CD4-positive, alpha-beta T cell treated with Interleukin-2 at 100 ng/mL for 4 hours (primary cell): ENCODE results near the gene HGD.
"Not testable (repeated sequence)": the region's sequence is repeated elsewhere in the genome, so short reads cannot be mapped to it uniquely, and the experiment has no call there.

Experiments
- DNase-seq: peaks from one replicate; pipeline ENCODE4 v3.0.0-alpha.2; 2020; ENCODE audit warnings: low spot score

HGD gene

DNA sequence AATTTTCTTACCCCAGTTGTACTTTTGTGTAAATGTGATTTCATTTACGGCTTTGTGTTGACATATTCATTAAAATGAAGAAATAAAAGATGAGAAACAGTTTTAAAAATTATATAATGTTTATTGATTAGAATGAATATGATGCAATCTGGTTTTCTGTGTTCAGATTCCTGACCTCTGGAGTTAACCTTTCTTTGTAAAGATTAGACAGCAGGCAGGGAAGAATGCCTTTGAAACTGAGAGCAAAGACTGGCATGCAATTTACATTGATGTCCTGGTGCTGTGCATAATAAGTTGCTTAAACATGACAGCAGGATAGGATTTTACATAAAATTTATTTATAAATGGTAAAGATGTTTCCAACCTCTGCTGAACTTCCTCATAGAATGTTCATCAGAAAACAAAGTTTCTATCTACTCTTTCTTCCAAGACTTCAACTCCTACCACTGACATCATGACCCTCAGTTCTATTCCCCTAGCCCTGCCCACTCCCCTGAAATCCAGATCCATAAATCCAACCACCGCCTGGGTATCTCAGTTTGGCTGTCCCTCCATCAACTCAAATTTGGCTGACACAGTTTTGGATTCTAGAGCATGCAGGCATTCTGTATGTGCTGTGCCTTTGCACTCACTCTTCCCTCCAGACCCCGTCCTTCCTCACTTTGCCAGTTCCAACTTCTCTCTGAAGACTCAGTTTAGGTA is 1.7 kb downstream of the HGD start:
- DNase-seq: no peak

DNA sequence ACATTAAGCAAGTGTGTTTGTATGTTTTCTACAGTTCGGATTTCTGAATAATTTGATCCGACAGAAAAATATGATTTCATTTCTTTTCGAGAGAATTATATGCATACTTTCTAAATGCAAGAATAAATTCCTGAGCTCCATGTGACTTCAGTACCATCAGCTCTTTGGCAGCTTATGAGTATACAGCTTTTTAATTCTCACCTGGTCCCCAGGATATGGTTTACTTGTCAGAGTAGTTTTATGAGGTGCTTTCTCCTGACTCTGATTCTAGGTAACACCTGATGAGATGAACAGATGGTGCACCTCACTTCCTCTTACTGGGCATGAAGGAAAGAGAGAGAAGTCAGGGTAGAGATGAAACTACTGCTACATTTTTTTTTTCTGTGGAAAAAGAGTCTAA is 3.1 kb downstream of the HGD start:
- no peak for DNase-seq

DNA sequence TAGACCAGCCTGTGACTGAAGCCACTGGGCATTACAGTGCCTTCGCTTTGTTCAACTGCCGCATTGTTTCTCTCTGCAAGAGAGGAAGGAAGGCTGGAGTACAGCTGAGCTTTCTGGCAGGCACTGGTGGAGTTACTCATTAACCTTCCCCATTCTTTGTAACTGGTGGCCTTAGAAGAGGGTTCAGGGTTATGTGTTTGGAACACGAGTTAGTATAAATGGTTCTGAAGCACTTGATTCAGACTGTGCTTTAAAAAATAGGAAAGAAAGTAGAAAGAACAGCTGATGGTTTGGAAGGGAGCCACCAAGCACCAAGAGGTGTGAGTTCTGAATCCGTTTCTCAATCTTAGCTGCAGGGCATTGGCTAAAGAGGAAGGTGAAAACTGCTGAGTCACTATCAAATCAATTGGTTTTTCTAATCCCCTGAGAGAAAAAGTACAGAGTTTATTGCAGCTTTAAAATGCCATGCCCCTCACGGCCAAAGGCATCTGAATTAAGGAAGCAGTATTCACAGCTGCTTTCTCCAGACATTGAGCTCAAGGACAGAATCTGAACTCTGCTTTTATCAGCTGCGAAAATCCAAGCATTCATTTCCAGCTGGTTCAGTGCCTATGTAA is 3.6 kb downstream of the HGD start:
- no peak for DNase-seq

DNA sequence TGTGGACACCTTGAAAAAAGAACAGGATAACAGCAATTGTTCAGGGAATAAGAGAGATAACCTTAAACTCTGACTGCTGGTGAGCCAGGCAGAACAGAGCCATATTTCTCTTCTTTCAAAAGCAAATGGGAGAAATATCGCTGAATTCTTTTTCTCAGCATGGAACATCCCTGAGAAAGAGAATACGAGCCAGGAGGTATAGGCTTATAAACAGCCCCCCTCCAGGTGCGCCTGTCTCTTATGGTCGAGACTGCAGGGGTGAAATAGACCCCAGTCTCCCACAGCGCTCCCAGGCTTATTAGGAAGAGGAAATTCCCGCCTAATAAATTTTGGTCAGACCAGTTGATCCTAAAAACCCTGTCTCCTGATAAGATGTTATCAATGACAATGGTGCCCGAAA is 4.8 kb downstream of the HGD start:
- DNase-seq: not testable (repeated sequence)

DNA sequence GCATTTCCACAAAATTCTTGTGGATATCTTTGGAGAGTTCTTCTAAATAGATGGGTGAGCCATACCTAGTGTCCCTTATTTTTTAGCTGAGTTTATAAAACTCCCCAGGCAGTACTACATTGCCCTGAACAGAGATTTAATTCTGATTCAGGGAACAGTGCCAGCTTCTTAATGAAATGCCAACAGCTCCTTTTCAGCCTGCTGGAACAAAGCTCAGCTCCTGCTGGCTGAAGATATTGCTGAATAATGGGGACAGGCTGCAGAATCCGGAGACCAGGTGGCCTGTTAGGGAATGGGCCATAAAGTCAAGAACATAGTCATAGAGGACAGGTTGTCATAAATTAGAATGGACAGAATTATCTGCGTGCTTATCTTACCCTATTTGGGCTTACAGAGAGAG is 8.9 kb downstream of the HGD start:
- DNase-seq: no peak

DNA sequence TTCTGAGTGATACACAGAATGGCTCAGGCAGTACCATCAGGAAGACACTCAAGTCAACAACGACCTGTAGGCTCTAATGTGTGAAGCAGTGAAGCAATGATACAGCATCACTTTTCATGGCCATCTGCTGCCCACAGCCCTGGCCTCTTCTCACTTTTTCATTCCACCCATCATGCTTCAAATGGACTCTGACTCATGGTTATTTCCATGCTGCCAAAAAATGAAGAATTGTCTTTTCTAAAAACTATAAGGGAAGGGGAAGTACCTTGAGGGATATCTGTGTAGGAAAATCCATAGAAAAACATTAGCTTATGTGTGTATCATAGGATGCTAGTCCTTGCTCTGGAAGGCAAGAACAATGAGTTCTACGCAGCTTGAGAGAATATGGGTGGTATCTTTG is 11.5 kb downstream of the HGD start:
- no peak for DNase-seq

DNA sequence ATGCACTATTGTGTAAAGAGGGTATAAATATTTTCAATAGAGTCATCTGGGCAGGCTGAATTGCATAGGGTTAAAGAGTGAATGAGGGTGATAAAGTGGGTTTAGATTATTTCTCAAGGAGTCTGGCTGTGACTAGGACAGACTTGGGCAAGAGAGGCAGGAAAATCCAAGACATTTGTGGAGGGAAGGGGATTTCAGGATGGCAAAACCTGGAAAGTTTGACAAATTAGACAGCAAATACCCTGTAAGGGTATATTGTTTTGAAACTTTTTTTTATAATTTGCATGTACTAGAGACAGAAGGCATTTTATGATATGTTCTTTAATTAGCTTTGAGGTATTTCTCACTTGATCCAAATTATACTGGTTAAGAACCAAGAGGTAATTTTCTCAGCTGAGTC is 17.1 kb downstream of the HGD start:
- no peak for DNase-seq

DNA sequence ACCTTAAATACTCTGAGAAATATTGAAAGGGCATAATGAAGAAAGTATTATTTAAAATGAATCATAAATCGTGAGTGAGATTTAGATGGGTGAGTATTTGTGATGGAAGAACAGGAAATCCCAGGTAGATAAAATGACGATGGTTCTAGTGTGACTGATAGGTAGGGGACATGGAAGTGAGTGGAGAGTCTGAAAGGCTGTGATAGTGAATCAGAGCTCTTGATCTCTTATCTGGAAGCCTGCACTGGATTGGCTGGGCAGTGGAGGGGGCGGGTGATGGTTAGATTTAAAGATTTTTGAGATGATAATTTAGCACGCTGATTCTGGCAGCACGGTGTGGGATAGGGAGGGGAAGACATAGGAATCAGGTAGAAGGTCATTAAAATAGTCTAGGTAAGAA is 20.1 kb downstream of the HGD start:
- DNase-seq: no peak

DNA sequence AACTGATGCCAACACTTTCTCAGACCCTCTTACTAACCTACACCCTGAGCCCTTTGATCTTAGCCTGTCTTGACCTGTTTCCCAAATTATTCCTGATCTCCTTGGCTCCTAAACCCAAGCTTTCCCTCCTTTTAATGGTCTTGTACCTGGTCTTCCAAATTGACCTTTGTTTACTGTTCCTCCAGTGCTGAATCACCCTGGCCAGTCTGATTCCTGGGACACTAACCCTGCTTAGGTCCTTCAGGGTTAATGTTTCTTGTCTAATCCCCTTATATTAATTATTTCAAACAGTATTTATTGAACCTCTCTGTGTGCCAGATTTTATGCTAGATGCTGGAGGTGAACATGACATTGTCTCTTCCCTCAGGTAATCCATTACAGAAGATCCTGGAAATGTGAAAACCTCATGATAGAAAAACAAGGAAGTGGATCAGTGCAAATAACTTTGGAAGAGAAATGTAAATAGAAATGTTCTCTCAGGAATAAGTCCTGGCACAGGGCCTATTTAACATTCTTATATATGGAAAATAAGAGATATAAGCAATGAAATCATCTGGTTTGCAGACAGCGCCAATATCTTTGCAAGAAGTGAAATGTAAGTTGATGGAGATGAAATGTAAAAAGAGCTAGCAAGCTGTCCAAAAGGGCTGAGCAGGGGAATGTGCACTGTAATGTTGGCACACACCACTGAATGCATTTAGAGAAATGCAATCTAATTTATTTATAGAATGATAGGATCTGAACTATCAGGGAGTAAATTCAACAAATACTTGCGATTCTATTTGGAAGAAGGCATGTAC is 20.7 kb downstream of the HGD start:
- no peak for DNase-seq

DNA sequence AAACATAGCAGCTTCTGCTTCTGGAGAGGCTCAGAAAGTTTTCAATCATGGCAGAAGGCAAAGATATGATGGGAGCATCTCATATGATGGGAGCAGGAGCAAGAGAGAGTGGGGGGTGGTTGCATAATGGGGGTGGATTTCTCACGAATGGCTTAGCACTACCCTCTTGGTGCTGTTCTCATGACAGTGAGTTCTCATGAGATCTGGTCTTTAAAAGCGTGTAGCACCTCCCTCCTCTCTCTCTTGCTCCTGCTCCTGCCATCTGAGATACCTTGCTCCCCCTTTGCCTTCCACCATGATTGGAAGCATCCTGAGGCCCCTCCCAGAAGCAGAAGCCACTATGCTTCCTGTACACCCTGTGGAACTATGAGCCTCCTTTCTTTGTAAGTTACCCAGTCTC is 22.2 kb downstream of the HGD start:
- DNase-seq: no peak

DNA sequence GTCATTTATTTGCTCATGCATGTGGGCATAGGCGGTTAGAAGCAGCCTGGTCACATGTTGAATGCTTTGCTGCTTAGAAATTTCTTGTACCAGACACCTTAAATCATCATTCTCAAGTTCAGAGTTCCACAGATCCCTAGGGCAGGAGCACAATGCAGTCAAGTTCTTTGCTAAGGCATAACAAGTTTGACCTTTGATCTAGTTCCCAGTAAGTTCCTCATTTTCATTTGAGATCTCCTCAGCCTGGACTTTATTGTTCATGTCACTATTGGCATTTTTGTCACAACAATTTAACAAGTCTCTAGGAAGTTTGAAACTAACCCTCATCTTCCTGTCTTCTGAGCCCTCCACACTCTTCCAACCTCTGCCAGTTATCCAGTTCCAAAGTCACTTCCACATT is 22.8 kb downstream of the HGD start:
- DNase-seq: no peak

DNA sequence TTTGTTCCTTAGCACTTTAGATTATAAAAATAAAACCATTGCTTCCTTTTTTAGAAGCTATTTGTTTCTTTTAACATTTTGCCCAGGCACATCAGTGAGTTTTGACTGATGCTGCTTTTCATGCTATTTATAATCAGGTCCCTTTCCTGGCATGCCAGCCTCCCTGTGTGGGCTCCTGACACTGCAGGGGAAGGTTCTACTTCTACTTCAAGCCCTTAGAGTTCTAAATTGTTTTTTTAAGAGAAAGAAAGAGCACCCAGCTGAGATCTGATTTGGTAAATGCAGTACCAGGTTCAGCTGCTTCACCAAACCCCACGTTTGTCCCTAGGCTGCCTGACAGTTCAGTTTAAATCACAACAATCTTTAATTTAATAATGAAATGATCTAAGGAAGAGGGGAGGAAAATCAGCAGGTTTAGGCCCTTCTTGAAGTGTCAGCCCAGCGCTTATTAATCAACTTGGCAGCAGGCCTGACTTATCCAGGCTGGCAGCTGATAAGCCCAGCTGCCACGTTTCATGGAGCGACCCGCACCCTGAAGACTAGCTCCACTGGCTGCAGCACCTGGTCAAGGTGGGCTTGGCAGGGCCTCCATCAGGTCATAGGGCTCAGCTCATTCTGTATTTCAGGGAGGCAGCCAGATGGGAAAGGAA is 29.0 kb downstream of the HGD start:
- no peak for DNase-seq

DNA sequence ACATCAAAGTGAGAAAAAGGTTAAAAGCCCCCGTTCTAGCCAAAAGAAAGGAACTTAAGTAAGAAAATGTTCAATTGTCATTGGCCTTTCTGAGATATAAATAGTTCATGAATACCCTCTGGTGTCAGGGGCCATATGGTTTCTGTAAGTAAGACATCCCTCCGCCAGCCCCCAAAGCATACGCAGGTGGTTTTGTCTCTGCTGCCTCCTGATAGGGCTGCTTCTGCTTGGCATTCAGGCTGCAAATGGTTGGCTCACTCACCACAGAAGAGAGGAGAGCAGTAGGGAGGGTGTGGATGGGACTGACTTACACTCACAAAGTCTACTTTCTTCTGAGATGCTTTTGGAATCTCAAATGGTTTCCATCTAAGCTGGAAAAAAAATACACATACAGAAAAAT is 29.8 kb downstream of the HGD start:
- no peak for DNase-seq

DNA sequence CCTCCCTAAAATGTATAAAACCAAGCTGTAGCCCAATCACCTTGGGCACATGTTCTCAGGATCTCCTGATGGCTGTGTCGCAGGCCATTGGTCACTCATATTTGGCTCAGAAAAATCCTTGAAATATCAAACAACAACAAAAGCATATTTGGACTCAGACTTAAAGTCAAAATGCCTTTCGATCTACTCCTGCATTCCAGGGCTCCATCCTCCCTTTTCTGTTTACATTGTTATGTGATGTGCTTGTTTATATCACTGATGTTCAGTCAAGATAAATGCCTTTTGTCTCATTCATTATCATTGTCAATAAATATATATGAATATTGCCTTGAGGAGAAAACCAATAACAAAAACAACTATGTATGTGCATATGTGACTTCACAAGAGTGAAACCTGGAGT is 31.7 kb downstream of the HGD start:
- DNase-seq: no peak

DNA sequence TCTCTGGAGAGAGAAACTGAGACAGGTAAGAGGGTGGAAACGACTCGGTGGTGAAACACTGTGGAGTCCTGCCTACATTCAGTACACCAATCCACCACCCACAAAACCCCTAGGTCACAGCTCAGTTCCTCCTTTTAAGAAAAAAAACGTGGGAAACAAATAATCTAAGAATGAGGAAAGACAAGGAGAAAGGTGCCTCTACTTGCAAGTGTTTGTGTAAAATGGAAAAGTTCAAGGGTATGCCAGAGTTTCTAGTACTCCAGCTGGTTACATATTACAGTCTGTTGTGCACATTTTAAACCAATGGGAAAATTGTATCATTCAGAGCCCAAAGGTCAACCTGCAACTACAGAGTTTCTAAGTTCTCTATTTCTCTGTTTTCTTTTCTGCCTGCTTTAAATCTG is 32.2 kb downstream of the HGD start:
- no peak for DNase-seq

DNA sequence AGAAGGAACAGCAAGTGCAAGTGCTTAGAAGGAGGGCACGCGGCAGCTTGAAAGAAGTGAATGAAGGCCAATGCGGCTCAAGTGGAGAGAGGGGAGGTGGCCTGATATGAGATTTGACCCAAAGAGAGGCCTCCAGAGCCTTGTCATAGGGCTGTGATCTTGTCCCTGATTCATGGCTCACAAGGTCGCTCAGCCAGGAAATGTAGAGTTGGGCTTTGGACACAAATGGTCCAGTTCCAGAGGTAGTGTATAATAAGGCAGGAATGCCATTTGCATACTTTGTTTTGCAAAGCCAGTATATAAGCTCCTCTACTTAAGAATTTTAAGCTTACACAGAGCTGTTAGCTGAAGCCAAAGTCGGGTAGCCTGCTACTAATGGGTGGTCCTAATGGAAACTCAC is 33.7 kb downstream of the HGD start:
- DNase-seq: no peak

DNA sequence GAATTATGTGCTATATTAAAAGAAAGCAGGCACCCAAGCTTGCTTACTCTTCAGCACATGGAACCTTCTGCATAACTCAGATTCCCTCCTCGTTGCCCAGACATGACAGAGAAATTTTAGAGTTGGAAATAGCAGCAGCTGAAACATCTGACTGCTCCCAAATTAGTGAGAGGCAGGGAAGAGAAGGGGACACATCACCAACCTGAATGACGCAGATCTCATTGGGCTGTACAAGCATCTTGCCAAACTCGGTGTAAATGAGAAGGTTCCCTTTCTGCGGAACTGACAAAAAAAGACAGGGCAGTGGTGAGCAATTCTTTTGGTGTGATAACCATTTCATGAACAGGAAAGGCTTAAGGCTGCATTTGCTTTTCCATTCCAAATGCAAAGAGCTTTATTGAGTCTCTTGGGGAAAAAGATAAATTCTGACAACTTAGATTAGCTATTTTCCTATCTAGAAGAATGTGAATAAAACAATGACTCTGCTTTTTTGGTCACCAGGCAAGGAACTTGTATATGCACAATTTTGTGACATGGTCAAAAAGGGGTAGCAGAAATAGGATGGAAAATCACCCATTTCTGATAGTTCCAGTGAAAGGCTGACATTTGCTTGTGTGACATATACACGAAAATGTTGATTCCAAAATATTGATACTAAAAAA is 35.1 kb downstream of the HGD start:
- no peak for DNase-seq

DNA sequence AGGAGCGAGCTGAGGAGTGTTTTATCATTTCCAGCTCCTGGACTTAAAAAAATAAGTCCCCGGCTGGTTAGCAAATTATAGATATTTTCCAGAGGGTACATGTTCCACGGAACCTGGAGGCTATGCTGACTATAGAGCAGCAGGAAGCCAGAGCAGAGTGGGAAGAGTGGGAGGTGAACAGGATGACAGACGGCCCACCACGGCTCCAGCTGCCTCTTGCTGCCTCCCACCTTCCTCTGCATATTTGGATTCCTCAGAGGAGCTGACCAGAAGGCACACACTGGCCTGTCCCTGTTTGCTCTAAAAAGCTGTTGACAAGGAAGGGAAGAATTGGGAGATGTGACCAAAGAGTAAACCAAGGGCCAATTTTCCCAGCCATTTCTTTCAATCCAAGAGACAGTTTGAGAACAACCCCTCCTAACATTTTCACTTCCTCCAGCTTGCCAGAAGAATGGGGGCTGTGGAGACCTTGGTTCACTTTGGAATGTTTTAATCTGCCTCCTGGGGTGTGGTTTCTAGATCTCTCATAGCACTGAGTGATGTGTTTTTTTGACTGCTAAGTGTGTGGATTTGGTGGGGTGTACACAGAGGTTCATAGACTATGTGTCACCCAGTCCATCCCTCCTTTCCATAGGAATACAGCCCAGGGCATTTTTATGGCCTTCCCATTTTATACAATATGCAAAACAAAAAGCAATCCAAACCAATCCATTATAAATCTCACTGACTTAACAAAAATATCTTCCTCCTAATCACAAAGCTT is 36.8 kb downstream of the HGD start:
- DNase-seq: no peak

DNA sequence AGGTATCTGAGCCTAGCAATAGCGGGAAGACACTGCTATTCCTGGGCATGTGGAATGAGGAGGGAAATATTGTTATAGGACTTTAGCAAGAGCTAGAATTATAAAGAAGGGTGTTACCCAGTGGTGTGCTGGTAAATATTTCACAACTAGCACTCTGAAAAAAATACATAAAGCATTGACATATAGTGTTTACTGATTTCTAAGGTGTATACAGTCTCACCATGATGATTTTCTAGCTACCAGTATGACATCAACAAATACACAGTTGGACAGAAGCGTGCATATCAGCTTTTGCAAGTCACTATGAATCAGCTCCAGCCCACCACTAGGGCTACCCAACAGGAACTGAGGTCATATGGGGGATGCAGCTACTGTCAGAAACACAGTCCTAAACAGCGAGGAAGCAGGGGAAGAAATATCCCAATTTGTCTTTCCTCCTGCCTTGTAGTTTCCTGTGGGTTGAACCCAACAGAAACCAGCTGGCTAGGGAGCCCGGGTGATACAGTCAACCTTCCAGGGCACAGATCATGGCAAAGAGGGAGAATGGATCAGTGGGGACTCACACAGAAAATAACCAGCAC is 39.6 kb downstream of the HGD start:
- DNase-seq: no peak

DNA sequence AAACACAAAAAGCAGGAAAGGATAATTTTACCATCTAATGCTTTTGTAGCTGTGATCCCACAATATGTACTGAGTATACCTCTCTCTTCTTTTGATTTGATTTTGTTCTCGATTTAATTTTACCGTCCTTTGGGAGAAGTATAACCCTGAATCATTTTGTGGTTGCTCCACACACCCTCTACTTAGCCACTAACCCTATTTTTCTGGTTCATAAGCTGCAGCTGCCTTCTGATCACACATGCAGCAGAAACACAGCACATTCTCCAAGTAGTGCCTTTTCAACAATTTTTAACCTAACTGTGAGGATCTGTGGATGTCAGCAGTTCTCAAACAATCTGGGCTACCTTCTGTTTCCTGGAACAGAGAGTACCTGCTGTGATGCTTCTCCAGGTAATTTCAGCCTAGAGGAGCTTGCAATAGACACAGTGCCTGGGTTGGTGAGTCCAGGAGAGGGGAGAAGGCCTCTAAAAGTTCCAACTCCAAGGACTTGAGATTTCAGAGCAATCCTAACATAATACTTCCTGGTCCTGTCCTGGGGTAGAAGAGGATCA is 40.3 kb downstream of the HGD start:
- DNase-seq: no peak

DNA sequence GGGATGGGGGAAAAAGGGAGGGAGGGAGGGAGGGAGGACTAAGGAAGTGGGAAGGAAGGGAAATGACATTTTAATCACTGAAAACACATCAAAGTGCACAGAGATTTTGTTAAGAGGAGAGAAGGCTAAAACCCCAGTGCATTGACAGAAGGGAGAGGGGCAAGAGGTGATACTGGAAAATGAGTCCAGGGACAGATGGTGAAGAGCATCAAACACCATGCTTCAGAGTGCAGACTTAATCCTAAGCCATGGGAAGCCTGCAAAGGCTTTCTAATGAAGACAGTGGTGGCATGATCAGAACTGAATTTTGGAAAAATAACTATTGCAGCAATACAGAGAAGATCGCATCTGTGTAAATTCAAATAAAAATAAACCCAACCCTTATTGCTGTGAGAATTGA is 41.8 kb downstream of the HGD start:
- DNase-seq: no peak
